DND-41 (cell line): ENCODE measurements around the gene ATP6V1G3.
"Not testable (repeated sequence)": the region's sequence is repeated elsewhere in the genome, so short reads cannot be mapped to it uniquely, and the experiment has no call there.

Experiments used
- ATAC-seq: fragments of 200-7000 bp; cut with Tn5 transposase; 3 replicates; pipeline ENCODE4 v1.9.1; 2021; ENCODE audit warnings: low read depth; ENCODE audit not compliant: insufficient read depth
- DNase-seq: peaks from one replicate; pipeline ENCODE4 v3.0.0-alpha.2; 2020
- H2AFZ ChIP-seq: 2 replicates; pipeline ENCODE4 v1.6.0; 2012; ENCODE audit warnings: low read depth, low read length
- H3K27ac ChIP-seq: 2 replicates; pipeline ENCODE4 v1.5.1; 2012; ENCODE audit warnings: low read length, inconsistent platforms
- H3K27me3 ChIP-seq: fragments of 200-600 bp; sonication (generic); 2 replicates; pipeline ENCODE4 v1.6.0; 2012; ENCODE audit warnings: low read length, mild to moderate bottlenecking, inconsistent platforms; ENCODE audit not compliant: insufficient read depth, poor library complexity
- H3K36me3 ChIP-seq: 2 replicates; pipeline ENCODE4 v1.5.1; 2012; ENCODE audit warnings: low read length, inconsistent platforms; ENCODE audit not compliant: insufficient read depth
- H3K4me1 ChIP-seq: 2 replicates; pipeline ENCODE4 v1.5.1; 2012; ENCODE audit warnings: mild to moderate bottlenecking, low read length; ENCODE audit not compliant: insufficient read depth
- H3K4me2 ChIP-seq: 2 replicates; pipeline ENCODE4 v1.6.0; 2012; ENCODE audit warnings: mild to moderate bottlenecking, moderate library complexity, low read length, inconsistent platforms; ENCODE audit not compliant: insufficient read depth
- H3K4me3 ChIP-seq, 2 experiments: fragments of 200-600 bp in 1 of 2; shearing (Covaris generic) in 1 of 2; 2 replicates each; pipeline ENCODE4 v1.5.1; 2012 to 2016; ENCODE audit warnings: inconsistent platforms in 2 of 2, low read length in 2 of 2, mild to moderate bottlenecking in 2 of 2, low read depth in 1 of 2, moderate library complexity in 1 of 2
- H3K79me2 ChIP-seq: 2 replicates; pipeline ENCODE4 v1.6.0; 2012; ENCODE audit warnings: low read length, inconsistent platforms; ENCODE audit not compliant: insufficient read depth
- H3K9ac ChIP-seq: 2 replicates; pipeline ENCODE4 v1.6.0; 2012; ENCODE audit warnings: low read depth, mild to moderate bottlenecking, inconsistent platforms, low read length, moderate library complexity
- H3K9me3 ChIP-seq: 2 replicates; pipeline ENCODE4 v1.5.1; 2012; ENCODE audit warnings: low read length, moderate library complexity, mild to moderate bottlenecking, inconsistent platforms; ENCODE audit not compliant: insufficient read depth, severe bottlenecking
- H4K20me1 ChIP-seq: 2 replicates; pipeline ENCODE4 v1.6.0; 2012; ENCODE audit warnings: low read length; ENCODE audit not compliant: insufficient read depth
- CTCF ChIP-seq: IDR thresholded peaks from 2 replicates; pipeline ENCODE4 v1.5.1; 2012; ENCODE audit warnings: borderline replicate concordance, low read length, moderate library complexity, mild to moderate bottlenecking; ENCODE audit not compliant: poor library complexity, severe bottlenecking; ENCODE audit errors: extremely low read depth
- EZH2 ChIP-seq: IDR thresholded peaks from 3 replicates; pipeline ENCODE4 v1.6.1; 2012; ENCODE audit warnings: borderline replicate concordance, low read depth, mild to moderate bottlenecking, moderate library complexity, low read length, inconsistent platforms; ENCODE audit not compliant: severe bottlenecking

ATP6V1G3 gene

GRCh38 chr1:198480876-198481275, 59.6 kb downstream of the ATP6V1G3 start:
- Histone ChIP-seq H3K79me2 (no peaks in the 10 kb centered on the region), H3K9me3 (peaks cover 3% of the 10 kb centered on the region), H3K27me3 (no peaks in the 10 kb centered on the region), H2AFZ (no peak overlapping the region), H3K36me3 (no peaks in the 10 kb centered on the region), H3K9ac (no peak overlapping the region), H4K20me1 (no peaks in the 10 kb centered on the region), H3K4me3 (no peak overlapping the region), H3K4me1 (no peaks in the 10 kb centered on the region), H3K27ac (no peak overlapping the region), H3K4me2 (no peak overlapping the region)
- TF ChIP-seq EZH2 (no peak), CTCF (no peak)
- no peak for ATAC-seq
- no peak for DNase-seq

- not testable (repeated sequence) for H3K4me3 ChIP-seq, H3K27me3 ChIP-seq, H3K79me2 ChIP-seq, H2AFZ ChIP-seq, H3K4me1 ChIP-seq, H3K36me3 ChIP-seq, ATAC-seq, H3K4me2 ChIP-seq, H3K9ac ChIP-seq, H3K27ac ChIP-seq, H4K20me1 ChIP-seq, H3K9me3 ChIP-seq, DNase-seq
Observed at GRCh38 chr1:198477354-198477753, 63.1 kb downstream of the ATP6V1G3 start.
